H1 (cell line): ENCODE results near the gene SPATA25. TPM values are rescaled to one million over a fixed set of nuclear protein-coding genes. Genes with fewer than 3 reads are reported as not detected.

Experiments
- BCL11A ChIP-seq, 2 experiments: IDR thresholded peaks; one replicate each; pipeline ENCODE4 v1.6.1; 2011; ENCODE audit warnings: low read depth in 2 of 2, low read length in 2 of 2, mild to moderate bottlenecking in 2 of 2
- BRCA1 ChIP-seq: IDR thresholded peaks from 2 replicates; pipeline ENCODE4 v1.6.1; 2012; ENCODE audit warnings: low read depth, low read length, improper control_type of control experiment
- CHD2 ChIP-seq: IDR thresholded peaks from 2 replicates; pipeline ENCODE4 v1.6.1; 2012; ENCODE audit warnings: low read length, improper control_type of control experiment
- CHD7 ChIP-seq: fragments of 300-600 bp; sonication (generic); IDR thresholded peaks from 2 replicates; pipeline ENCODE4 v1.7.1; 2012; ENCODE audit warnings: low read length, moderate library complexity, mild to moderate bottlenecking, inconsistent platforms; ENCODE audit not compliant: insufficient replicate concordance
- KDM4A ChIP-seq: IDR thresholded peaks from one replicate; pipeline ENCODE4 v1.7.1; 2012; ENCODE audit warnings: low read depth, mild to moderate bottlenecking, moderate library complexity, low read length, inconsistent platforms; ENCODE audit not compliant: severe bottlenecking
- NRF1 ChIP-seq: IDR thresholded peaks from 2 replicates; pipeline ENCODE4 v1.6.1; 2011; ENCODE audit warnings: mild to moderate bottlenecking, low read depth, low read length, improper control_type of control experiment
- POLR2AphosphoS5 ChIP-seq: IDR thresholded peaks from 2 replicates; pipeline ENCODE4 v1.6.1; 2011; ENCODE audit warnings: low read depth, low read length
- RBBP5 ChIP-seq: IDR thresholded peaks from 2 replicates; pipeline ENCODE4 v1.7.1; 2012; ENCODE audit warnings: low read depth, mild to moderate bottlenecking, inconsistent platforms, low read length, moderate library complexity, borderline replicate concordance
- RXRA ChIP-seq: IDR thresholded peaks from 2 replicates; pipeline ENCODE4 v1.6.1; 2011; ENCODE audit warnings: low read depth, mild to moderate bottlenecking, low read length, moderate library complexity; ENCODE audit not compliant: insufficient read depth
- SIX5 ChIP-seq: IDR thresholded peaks from 2 replicates; pipeline ENCODE4 v1.6.1; 2011; ENCODE audit warnings: mild to moderate bottlenecking, low read depth, low read length
- SRF ChIP-seq: IDR thresholded peaks from 2 replicates; pipeline ENCODE4 v1.6.1; 2011; ENCODE audit warnings: mild to moderate bottlenecking, low read depth, low read length, moderate library complexity
- polyA plus RNA-seq, 7 experiments: library from polyadenylated mRNA; depleted of rRNA in 3 of 7; stranded (reverse) in 5 of 7; unstranded in 2 of 7; fragments of >200 nt in 5 of 7; fragments of 200-250 nt in 2 of 7; gene quantifications; 1 replicate in 5 of 7; 2 replicates in 1 of 7; 4 replicates in 1 of 7; pipeline versions ENCODE4 v1.2.1 to v1.2.3, GENCODE V29; 2011 to 2013; ENCODE audit warnings: missing spikeins in 2 of 7, mixed read lengths in 2 of 7
- total RNA-seq: library from RNA; stranded (reverse); fragmentation: NEBNext Ultra II Directional; extraction: Animal tissue kit (Norgen Biotek cat#: 25700); gene quantifications from 2 replicates; pipeline ENCODE4 v1.2.1, GENCODE V29; 2021

The SPATA25 gene
- total and polyA plus RNA-seq, 2 of the 8 experiments (the other 6 are each of a cell fraction or from before 2014, with no cell fraction given): 2.0 to 3.0 TPM

DNA sequence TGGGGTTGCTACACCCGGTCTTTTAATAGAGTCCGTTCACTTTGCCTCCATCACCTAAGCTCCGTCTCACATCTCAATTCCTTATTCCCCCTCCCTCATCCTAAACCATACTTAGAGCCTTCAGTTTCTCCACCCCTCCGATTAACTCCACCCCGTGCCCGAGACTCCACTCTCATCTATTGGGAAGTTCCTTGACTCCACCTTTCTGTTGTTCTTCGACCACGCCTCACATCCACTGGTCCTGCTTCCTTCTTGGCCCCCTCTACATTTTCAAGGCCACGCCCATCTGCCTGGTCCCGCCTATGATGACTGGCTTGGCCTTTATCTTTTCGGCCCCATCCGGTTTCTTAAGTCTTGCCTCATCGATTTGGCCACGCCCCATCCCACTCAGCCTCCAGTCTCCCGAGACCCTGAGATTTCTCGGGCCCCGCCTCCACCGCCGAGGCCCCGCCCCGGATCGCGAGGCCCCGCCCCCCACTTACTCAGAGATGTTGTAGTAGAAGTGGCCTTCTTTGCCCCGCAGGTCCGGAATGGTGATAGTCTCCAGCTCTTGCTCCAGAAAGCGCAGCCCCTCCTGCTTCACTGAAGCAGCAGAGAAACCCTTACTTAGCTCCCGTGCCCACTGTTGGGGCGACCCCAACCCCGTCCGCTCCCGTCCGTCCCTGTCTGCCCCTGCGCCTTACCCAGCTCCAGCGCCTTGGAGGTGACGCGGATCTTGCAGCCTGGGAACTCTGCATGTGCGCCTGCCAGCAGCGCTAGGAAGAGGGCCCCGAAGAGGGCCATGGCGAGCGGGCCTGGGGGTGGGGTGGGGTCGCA is 23.5 kb upstream of the SPATA25 start (continued):
- TF ChIP-seq CHD7 (no peak), NRF1 (no peak), SRF (no peak), RBBP5 (no peak), RXRA (no peak), BCL11A (IDR thresholded peaks at IDR 0.05; ENCODE audit: low read depth in 2 of 2, low read length in 2 of 2) (no peak), SIX5 (no peak), KDM4A (peak; percentile 24), BRCA1 (peak; percentile 62; the same call in 1 of the 2 replicates), CHD2 (peak; percentile 91), POLR2AphosphoS5 (peak; percentile 73)
